Measurements from ENCODE around the gene TBC1D8. TPM values are rescaled to one million over a fixed set of nuclear protein-coding genes. Genes with fewer than 3 reads are reported as not detected.

Gene TBC1D8
- total and polyA plus RNA-seq, 2 of the 13 experiments (the other 11 are each of a cell fraction or from before 2014, with no cell fraction given) = 45.1 to 95.4 TPM

DNA sequence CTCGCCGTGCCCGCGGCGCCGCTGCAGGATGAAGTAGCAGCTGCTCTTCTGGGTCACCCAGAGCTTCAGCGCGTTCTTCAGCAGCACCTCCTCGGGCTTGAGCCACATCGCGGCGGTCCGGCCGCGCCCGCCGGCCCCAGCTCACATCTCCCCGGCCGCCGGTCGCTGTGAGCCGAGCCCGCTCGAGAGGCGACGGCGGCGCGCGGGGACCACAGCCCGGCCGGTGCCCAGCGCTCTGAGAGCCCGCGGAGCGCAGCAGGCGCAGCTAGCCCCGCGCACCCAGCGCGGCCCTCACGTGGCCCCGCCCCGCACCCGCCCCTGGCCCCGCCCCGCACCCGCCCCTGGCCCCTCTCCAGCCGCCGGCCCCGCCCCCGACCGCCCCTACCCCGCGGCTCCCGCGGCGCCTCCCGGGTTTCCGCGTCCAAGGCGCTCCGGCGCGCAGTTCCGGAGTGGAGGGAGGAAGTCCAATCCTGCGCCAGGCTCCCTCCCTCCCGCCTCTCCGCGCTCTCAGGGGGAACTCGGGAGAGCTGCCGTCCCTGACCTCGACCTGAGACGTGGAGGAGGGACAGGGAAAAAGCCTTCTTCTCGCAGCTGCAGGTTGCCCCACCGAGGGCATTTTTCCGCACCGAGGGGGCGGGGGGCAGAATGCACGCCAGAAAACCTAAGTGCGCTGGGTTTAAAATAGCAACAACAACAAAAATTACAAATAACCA, at the start of gene TBC1D8 (continued):
- peak; percentile 46; the same call in 1 of the 2 replicates for TF ChIP-seq ZNF816 (CRISPR knock-in tag; IDR thresholded peaks at IDR 0.05; ENCODE audit: borderline replicate concordance)
- no peak for TF ChIP-seq NPAS2 (CRISPR knock-in tag; IDR thresholded peaks at IDR 0.05; ENCODE audit: borderline replicate concordance)
- TF ChIP-seq FOXA3 (CRISPR knock-in tag; IDR thresholded peaks at IDR 0.05) = peak; percentile 39
- TF ChIP-seq TBX3 (IDR thresholded peaks at IDR 0.05; ENCODE audit: borderline replicate concordance) = no peak
- TF ChIP-seq, protein P1, sequence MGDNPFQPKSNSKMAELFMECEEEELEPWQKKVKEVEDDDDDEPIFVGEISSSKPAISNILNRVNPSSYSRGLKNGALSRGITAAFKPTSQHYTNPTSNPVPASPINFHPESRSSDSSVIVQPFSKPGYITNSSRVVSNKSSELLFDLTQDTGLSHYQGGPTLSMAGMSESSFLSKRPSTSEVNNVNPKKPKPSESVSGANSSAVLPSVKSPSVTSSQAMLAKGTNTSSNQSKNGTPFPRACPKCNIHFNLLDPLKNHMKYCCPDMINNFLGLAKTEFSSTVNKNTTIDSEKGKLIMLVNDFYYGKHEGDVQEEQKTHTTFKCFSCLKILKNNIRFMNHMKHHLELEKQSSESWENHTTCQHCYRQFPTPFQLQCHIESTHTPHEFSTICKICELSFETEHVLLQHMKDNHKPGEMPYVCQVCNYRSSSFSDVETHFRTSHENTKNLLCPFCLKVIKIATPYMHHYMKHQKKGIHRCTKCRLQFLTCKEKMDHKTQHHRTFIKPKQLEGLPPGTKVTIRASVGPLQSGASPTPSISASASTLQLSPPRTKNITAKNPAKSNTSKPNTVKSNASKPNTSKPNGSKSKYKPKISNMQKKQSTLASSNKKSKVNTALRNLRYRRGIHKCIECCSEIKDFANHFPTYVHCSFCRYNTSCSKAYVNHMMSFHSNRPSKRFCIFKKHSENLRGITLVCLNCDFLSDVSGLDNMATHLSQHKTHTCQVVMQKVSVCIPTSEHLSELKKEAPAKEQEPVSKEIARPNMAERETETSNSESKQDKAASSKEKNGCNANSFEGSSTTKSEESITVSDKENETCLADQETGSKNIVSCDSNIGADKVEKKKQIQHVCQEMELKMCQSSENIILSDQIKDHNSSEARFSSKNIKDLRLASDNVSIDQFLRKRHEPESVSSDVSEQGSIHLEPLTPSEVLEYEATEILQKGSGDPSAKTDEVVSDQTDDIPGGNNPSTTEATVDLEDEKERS (CRISPR knock-in tag; IDR thresholded peaks at IDR 0.05) = 0 out of 2 replicates have a peak, but pooled peaks have one; percentile 13
- TF ChIP-seq, protein P2, sequence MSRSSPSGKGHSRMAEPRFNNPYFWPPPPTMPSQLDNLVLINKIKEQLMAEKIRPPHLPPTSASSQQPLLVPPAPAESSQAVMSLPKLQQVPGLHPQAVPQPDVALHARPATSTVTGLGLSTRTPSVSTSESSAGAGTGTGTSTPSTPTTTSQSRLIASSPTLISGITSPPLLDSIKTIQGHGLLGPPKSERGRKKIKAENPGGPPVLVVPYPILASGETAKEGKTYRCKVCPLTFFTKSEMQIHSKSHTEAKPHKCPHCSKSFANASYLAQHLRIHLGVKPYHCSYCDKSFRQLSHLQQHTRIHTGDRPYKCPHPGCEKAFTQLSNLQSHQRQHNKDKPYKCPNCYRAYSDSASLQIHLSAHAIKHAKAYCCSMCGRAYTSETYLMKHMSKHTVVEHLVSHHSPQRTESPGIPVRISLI (CRISPR knock-in tag; IDR thresholded peaks at IDR 0.05; ENCODE audit: borderline replicate concordance) = peak; percentile 42; the same call in 1 of the 2 replicates
- no peak for TF ChIP-seq KLF6 (CRISPR knock-in tag; IDR thresholded peaks at IDR 0.05)
- TF ChIP-seq, protein P3, sequence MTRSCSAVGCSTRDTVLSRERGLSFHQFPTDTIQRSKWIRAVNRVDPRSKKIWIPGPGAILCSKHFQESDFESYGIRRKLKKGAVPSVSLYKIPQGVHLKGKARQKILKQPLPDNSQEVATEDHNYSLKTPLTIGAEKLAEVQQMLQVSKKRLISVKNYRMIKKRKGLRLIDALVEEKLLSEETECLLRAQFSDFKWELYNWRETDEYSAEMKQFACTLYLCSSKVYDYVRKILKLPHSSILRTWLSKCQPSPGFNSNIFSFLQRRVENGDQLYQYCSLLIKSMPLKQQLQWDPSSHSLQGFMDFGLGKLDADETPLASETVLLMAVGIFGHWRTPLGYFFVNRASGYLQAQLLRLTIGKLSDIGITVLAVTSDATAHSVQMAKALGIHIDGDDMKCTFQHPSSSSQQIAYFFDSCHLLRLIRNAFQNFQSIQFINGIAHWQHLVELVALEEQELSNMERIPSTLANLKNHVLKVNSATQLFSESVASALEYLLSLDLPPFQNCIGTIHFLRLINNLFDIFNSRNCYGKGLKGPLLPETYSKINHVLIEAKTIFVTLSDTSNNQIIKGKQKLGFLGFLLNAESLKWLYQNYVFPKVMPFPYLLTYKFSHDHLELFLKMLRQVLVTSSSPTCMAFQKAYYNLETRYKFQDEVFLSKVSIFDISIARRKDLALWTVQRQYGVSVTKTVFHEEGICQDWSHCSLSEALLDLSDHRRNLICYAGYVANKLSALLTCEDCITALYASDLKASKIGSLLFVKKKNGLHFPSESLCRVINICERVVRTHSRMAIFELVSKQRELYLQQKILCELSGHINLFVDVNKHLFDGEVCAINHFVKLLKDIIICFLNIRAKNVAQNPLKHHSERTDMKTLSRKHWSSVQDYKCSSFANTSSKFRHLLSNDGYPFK (CRISPR knock-in tag; IDR thresholded peaks at IDR 0.05; ENCODE audit: borderline replicate concordance) = 0 out of 2 replicates have a peak, but pooled peaks have one; percentile 2
- TF ChIP-seq, protein P4, sequence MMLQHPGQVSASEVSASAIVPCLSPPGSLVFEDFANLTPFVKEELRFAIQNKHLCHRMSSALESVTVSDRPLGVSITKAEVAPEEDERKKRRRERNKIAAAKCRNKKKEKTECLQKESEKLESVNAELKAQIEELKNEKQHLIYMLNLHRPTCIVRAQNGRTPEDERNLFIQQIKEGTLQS (CRISPR knock-in tag; IDR thresholded peaks at IDR 0.05) = 0 out of 2 replicates have a peak, but pooled peaks have one; percentile 45
- no peak for TF ChIP-seq MAFK (conservative IDR thresholded peaks at IDR 0.05 in 1 of 2, IDR thresholded peaks at IDR 0.05 in 1 of 2; ENCODE audit: low read length in 2 of 2)
- no peak for TF ChIP-seq SCMH1 (CRISPR knock-in tag; IDR thresholded peaks at IDR 0.05; ENCODE audit: borderline replicate concordance)
- peak; percentile 54 for TF ChIP-seq RXRB (CRISPR knock-in tag; IDR thresholded peaks at IDR 0.05; ENCODE audit: borderline replicate concordance)
- no peak for TF ChIP-seq ATF1 (CRISPR knock-in tag; IDR thresholded peaks at IDR 0.05)
- no peak for TF ChIP-seq ZSCAN22 (CRISPR knock-in tag; IDR thresholded peaks at IDR 0.05)
- TF ChIP-seq, protein P5, sequence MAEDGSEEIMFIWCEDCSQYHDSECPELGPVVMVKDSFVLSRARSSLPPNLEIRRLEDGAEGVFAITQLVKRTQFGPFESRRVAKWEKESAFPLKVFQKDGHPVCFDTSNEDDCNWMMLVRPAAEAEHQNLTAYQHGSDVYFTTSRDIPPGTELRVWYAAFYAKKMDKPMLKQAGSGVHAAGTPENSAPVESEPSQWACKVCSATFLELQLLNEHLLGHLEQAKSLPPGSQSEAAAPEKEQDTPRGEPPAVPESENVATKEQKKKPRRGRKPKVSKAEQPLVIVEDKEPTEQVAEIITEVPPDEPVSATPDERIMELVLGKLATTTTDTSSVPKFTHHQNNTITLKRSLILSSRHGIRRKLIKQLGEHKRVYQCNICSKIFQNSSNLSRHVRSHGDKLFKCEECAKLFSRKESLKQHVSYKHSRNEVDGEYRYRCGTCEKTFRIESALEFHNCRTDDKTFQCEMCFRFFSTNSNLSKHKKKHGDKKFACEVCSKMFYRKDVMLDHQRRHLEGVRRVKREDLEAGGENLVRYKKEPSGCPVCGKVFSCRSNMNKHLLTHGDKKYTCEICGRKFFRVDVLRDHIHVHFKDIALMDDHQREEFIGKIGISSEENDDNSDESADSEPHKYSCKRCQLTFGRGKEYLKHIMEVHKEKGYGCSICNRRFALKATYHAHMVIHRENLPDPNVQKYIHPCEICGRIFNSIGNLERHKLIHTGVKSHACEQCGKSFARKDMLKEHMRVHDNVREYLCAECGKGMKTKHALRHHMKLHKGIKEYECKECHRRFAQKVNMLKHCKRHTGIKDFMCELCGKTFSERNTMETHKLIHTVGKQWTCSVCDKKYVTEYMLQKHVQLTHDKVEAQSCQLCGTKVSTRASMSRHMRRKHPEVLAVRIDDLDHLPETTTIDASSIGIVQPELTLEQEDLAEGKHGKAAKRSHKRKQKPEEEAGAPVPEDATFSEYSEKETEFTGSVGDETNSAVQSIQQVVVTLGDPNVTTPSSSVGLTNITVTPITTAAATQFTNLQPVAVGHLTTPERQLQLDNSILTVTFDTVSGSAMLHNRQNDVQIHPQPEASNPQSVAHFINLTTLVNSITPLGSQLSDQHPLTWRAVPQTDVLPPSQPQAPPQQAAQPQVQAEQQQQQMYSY (CRISPR knock-in tag; IDR thresholded peaks at IDR 0.05) = peak; percentile 93
- TF ChIP-seq ZNF10 (CRISPR knock-in tag; IDR thresholded peaks at IDR 0.05; ENCODE audit: borderline replicate concordance, low read depth) = no peak
- peak; percentile 55; the same call in 1 of the 2 replicates for TF ChIP-seq HMG20A (CRISPR knock-in tag; IDR thresholded peaks at IDR 0.05; ENCODE audit: borderline replicate concordance)

All from HepG2 (cell line).